ENCODE measurements around the gene TM9SF1. TPM values are rescaled to one million over a fixed set of nuclear protein-coding genes. Genes with fewer than 3 reads are reported as not detected.
A peak's percentile ranks its signal among the peaks of the same experiment; 100 is the strongest.
"Not testable (repeated sequence)": the region's sequence is repeated elsewhere in the genome, so short reads cannot be mapped to it uniquely, and the experiment has no call there.

TM9SF1 gene
- polyA plus RNA-seq, 3 donors from 2014 or later, result 31.0 to 60.5 (median 42.4) TPM

DNA sequence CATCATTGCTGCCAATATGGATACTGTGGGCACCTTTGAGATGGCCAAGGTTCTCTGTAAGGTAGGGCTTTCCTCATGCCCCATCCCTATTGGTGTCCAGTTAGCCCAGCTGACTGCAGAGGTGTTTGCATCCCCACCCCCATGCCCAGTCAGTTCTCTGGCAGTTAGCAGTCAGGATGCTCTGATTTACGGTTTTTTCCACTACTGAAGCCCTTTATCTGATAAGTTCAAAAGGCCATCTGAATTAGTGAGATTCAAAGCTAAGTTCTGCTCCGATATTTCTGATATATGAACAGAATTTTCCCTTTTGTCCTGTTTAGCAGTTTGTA is 38.3 kb upstream of the TM9SF1 start:
- DNase-seq, result no peak
- no peaks in the 10 kb centered on the region for H3K9me3 Mint-ChIP-seq
- H3K4me1 Mint-ChIP-seq, result peaks cover 51 to 72% of the 10 kb centered on the region in 2 donors
- peak overlapping the region; percentile 94 to 99 (median 97) for H3K27ac Mint-ChIP-seq
- H3K36me3 Mint-ChIP-seq, result peaks cover 0 to 26% (median 22%) of the 10 kb centered on the region in 3 donors
- peak overlapping the region; percentile 98 to 99 (median 98) for H3K4me3 Mint-ChIP-seq
- H3K27me3 Mint-ChIP-seq (ENCODE audit: low read depth in 3 of 3), result peaks cover 0 to 10% (median 0%) of the 10 kb centered on the region in 3 donors

DNA sequence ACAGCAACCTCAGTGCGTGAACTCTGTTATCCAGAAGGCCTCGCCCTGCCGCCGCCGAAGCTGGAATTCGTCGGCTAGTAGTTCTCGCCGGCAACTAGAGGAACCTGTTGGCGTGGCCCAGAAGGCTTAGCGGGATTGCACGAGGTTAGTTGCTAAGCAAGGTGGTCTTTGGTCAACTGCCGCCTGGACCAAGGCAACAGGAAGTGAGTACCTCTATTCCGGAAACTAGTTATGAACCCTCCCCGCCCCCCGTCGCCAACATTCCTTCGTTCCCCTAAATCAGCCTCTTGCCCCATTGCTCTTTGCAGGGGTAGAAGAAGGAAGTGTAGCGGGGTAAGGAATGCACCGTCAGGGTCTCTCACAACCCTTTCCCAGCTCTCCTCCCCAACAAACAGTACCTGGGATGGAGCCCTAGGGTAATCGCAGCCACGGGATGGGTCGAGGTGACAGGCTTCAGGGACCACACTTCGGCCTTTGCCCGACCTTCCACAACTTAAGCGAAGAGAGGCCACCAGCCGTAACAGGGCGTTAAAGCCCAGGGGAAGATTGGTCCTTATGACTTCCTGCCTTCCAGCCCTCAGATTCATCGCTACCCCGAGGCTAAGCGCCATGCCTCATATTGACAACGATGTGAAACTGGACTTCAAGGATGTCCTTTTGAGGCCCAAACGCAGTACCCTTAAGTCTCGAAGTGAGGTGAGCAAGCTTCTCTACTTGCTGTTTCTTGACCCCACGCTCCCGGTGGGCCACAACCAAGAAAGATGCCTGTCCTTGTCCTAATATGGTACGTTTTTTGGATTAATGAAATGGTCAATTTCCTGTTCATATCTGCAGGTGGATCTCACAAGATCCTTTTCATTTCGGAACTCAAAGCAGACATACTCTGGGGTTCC is 37.6 kb upstream of the TM9SF1 start, which contains the start of gene GMPR2:
GMPR2 (plus strand) TSS at position 285 of the 893 bp plus-strand sequence; CDS start at position 610, 325 bp downstream.
- Mint-ChIP-seq H3K4me3 (peak within 1 kb of the TSS; percentile 98 to 99 (median 98)), H3K27me3 (ENCODE audit: low read depth in 3 of 3) (peaks cover 0 to 10% (median 0%) of the 10 kb centered on the region in 3 donors), H3K36me3 (peaks cover 0 to 20% (median 16%) of the 10 kb centered on the region in 3 donors), H3K4me1 (peaks cover 45 to 67% of the 10 kb centered on the region in 2 donors), H3K9me3 (no peaks in the 10 kb centered on the region), H3K27ac (peak within 1 kb of the TSS; percentile 94 to 99 (median 97))
- DNase-seq, result peak in 1 of 3 donors; percentile 15

DNA sequence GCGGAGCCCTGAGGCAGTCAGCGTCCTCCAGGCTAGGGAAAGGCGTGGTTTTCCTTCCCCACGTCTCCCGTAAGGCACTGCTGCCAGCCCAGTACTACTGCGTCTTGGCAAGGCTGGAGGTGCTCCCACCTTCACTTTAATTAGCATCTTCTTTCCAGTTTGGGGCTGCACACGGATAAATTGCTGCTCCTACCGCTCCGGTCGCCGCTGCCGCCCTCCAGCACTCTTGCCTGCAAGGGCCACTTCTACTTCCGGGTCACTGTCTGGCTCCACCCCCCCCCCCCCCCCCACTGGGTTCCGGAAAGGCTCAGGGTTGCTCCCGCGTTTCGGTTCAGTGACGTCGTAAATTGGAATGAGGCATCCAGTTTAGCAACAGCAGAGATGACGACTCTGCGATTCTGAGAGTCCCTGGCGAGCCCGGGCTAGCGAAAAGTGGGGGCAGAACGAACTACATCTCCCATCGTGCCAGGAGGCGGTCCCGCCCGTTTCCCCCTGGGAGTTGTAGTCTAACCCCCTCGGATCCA is 36.9 kb upstream of the TM9SF1 start, which contains the start of gene NEDD8:
NEDD8 (minus strand) TSS at position 247 of the 524 bp plus-strand sequence; CDS start at position 147, 100 bp downstream.
- H3K27ac Mint-ChIP-seq, result peak within 1 kb of the TSS; percentile 94 to 99 (median 97)
- H3K9me3 Mint-ChIP-seq, result no peaks in the 10 kb centered on the region
- H3K27me3 Mint-ChIP-seq (ENCODE audit: low read depth in 3 of 3), result peaks cover 0 to 10% (median 0%) of the 10 kb centered on the region in 3 donors
- H3K4me3 Mint-ChIP-seq, result peak within 1 kb of the TSS; percentile 98 to 99 (median 98)
- H3K36me3 Mint-ChIP-seq, result peaks cover 5 to 16% (median 12%) of the 10 kb centered on the region in 3 donors
- peaks cover 44 to 65% of the 10 kb centered on the region in 2 donors for H3K4me1 Mint-ChIP-seq
- DNase-seq, result peak; percentile 84 to 86 (median 85)

DNA sequence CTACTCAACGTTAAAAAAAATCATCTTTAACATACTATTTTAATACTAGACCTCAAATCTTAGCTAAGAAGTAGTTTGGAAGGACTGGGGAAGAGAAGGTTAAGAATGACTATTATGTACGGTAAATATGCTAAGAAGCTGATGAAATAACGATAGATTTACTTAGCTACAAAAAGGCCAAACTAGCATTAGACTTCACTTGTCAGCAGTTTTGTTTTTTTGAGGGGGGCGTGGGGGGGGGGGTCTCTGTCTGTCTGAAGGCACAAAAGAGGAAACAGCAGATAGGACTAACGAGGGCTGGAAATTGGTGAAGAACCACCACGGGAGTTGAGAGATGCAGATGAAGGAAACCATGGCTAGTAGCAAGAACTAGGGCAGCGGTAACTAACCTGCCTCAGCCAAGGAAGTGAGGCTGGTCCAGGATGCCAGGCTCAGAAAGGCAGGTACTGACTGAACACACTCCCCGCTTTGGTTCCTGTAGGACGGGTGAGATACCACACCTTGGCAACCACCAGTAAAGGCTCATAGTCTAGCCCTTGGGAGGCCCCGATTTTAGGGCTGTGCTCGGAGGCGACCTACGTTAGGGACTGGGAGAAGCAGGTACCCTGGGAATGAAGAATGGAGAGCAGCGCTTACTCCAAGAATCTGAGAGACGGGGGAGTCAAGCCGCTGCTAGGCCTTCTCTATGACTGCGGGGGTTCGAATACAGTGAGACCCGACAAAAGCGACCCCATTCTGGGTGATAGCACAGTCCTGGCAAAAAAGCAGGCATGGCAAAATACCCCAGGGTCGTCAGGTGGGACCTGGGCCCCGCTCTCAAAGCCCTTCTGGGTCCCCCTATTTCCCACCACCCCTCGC is 36.3 kb upstream of the TM9SF1 start:
- H3K36me3 Mint-ChIP-seq, result peaks cover 7 to 14% (median 9%) of the 10 kb centered on the region in 3 donors
- no peaks in the 10 kb centered on the region for H3K9me3 Mint-ChIP-seq
- H3K4me3 Mint-ChIP-seq, result peak overlapping the region; percentile 98 to 99 (median 98)
- DNase-seq, result no peak
- peak overlapping the region; percentile 94 to 99 (median 97) for H3K27ac Mint-ChIP-seq
- H3K27me3 Mint-ChIP-seq (ENCODE audit: low read depth in 3 of 3), result peaks cover 0 to 10% (median 0%) of the 10 kb centered on the region in 3 donors
- peaks cover 44 to 65% of the 10 kb centered on the region in 2 donors for H3K4me1 Mint-ChIP-seq

- Mint-ChIP-seq H3K27ac (no peak overlapping the region), H3K4me1 (peaks cover 35 to 52% of the 10 kb centered on the region in 2 donors), H3K36me3 (peaks cover 7 to 10% (median 9%) of the 10 kb centered on the region in 3 donors), H3K9me3 (no peaks in the 10 kb centered on the region), H3K27me3 (ENCODE audit: low read depth in 3 of 3) (peaks cover 0 to 2% (median 0%) of the 10 kb centered on the region in 3 donors), H3K4me3 (no peak overlapping the region)
- DNase-seq, result no peak
Observed at GRCh38 chr14:24228902-24229301, 33.7 kb upstream of the TM9SF1 start.

DNA sequence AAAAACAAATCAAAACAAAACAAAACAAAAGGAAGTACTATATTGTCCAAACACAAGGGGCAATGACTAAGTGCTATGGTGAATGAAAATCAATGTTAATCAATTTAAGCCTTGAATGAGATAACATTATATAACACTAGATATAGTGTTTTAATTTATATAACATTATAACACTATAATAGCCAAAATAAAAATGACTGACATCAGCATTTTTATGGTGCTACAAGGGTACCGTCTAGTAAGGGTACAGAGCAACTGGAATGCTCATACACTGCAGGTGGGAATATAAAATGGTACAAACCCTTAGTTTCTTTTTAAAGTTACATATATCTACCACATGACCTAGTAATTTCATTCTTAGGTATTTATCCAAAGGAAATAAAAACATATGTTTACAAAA is 31.2 kb upstream of the TM9SF1 start:
- H3K4me1 Mint-ChIP-seq, result peaks cover 16 to 31% of the 10 kb centered on the region in 2 donors
- H3K9me3 Mint-ChIP-seq, result no peaks in the 10 kb centered on the region
- no peaks in the 10 kb centered on the region for H3K27me3 Mint-ChIP-seq (ENCODE audit: low read depth in 3 of 3)
- H3K27ac Mint-ChIP-seq, result no peak overlapping the region
- no peak for DNase-seq
- no peak overlapping the region for H3K4me3 Mint-ChIP-seq
- H3K36me3 Mint-ChIP-seq, result peaks cover 6 to 10% (median 7%) of the 10 kb centered on the region in 3 donors

DNA sequence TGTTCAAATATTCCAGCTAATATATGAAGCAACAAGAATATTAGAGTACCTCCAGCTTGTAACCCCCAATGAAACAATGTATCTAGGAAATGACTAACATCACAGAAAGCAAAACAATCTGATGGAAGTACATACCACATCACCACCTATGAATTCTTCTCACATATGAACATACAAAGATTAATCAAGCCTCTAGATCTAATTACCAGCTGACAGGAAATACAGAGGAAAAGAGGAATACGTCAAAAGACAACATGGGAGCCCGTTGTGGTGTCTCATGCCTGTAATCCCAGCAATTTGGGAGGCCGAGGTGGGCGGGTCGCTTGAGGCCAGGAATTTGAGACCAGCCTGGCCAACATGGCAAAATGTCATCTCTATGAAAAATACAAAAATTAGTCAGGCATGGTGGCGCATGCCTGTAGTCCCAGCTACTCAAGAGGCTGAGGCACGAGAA is 29.4 kb upstream of the TM9SF1 start:
- Mint-ChIP-seq H3K4me1 (peaks cover 7 to 24% of the 10 kb centered on the region in 2 donors), H3K27ac (peak overlapping the region in 3 of 6 donors; percentile 29 to 83 (median 42)), H3K9me3 (no peaks in the 10 kb centered on the region), H3K4me3 (no peak overlapping the region), H3K27me3 (ENCODE audit: low read depth in 3 of 3) (no peaks in the 10 kb centered on the region), H3K36me3 (peaks cover 6 to 10% (median 7%) of the 10 kb centered on the region in 3 donors)
- DNase-seq, result no peak

- not testable (repeated sequence) for DNase-seq; H3K27me3 Mint-ChIP-seq (ENCODE audit: low read depth in 3 of 3); H3K27ac Mint-ChIP-seq; H3K4me3 Mint-ChIP-seq; H3K9me3 Mint-ChIP-seq
- Mint-ChIP-seq H3K4me1 (peaks cover 5 to 18% of the 10 kb centered on the region in 2 donors), H3K36me3 (peaks cover 6 to 12% (median 11%) of the 10 kb centered on the region in 3 donors)
Observed at GRCh38 chr14:24222987-24223386, 27.7 kb upstream of the TM9SF1 start.

- no peak for DNase-seq
- Mint-ChIP-seq H3K27ac (peak overlapping the region in 2 of 6 donors; percentile 28 to 65), H3K36me3 (peaks cover 0 to 6% (median 5%) of the 10 kb centered on the region in 3 donors), H3K4me1 (peaks cover 22 to 23% of the 10 kb centered on the region in 2 donors), H3K9me3 (no peaks in the 10 kb centered on the region), H3K4me3 (no peak overlapping the region), H3K27me3 (ENCODE audit: low read depth in 3 of 3) (peaks cover 2 to 7% (median 3%) of the 10 kb centered on the region in 3 donors)
Observed at GRCh38 chr14:24219521-24219920, 24.3 kb upstream of the TM9SF1 start.

- Mint-ChIP-seq H3K27me3 (ENCODE audit: low read depth in 3 of 3) (peaks cover 2 to 7% (median 7%) of the 10 kb centered on the region in 3 donors), H3K4me1 (peaks cover 24 to 25% of the 10 kb centered on the region in 2 donors), H3K9me3 (no peaks in the 10 kb centered on the region), H3K4me3 (no peak overlapping the region), H3K27ac (no peak overlapping the region), H3K36me3 (peaks cover 0 to 6% (median 3%) of the 10 kb centered on the region in 3 donors)
- no peak for DNase-seq
Observed at GRCh38 chr14:24219080-24219479, 23.8 kb upstream of the TM9SF1 start.

DNA sequence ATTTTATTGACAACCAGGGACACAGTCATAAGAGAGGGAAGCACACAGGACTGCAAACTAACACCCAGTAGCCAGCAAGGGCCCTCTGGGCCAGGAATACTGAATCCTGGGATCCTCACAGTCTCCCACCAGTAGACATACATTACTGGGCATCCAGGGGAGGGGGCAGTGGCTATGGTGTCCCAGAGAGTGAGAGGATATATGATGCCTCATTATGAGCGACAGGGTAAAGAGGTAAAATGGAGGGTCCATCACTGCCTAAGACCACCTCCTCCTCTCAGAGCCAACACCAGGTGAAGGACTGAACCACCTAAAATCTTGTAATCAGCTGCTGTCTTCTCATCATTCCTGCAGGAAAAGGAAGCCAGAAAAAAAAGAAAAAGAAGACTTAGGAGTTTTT is 21.6 kb upstream of the TM9SF1 start:
- DNase-seq, H3K4me3 Mint-ChIP-seq, H3K36me3 Mint-ChIP-seq, H3K9me3 Mint-ChIP-seq: not testable (repeated sequence)
- peaks cover 6 to 19% (median 14%) of the 10 kb centered on the region in 3 donors for H3K27me3 Mint-ChIP-seq (ENCODE audit: low read depth in 3 of 3)
- peak overlapping the region; percentile 96 to 100 (median 98) for H3K27ac Mint-ChIP-seq
- peaks cover 42 to 44% of the 10 kb centered on the region in 2 donors for H3K4me1 Mint-ChIP-seq

- Mint-ChIP-seq H3K4me1 (peaks cover 47 to 49% of the 10 kb centered on the region in 2 donors), H3K36me3 (peaks cover 4 to 11% (median 8%) of the 10 kb centered on the region in 3 donors), H3K4me3 (peak overlapping the region; percentile 89 to 99 (median 93)), H3K27ac (peak overlapping the region; percentile 96 to 100 (median 98)), H3K9me3 (no peaks in the 10 kb centered on the region), H3K27me3 (ENCODE audit: low read depth in 3 of 3) (peaks cover 8 to 19% (median 14%) of the 10 kb centered on the region in 3 donors)
- no peak for DNase-seq
Observed at GRCh38 chr14:24216345-24216699, 21.1 kb upstream of the TM9SF1 start.

All from immature natural killer cell (primary cell).